Measurements from ENCODE around the gene LYRM4.

The LYRM4 gene

GRCh38 chr6:5110246-5110645 lies 150.5 kb downstream of the LYRM4 start:
- Histone ChIP-seq H3K9ac (ENCODE audit: low read length in 2 of 2) (no peak overlapping the region), H3K4me1 (ENCODE audit: control insufficient read depth, insufficient read depth, low read length) (peaks cover 2% of the 10 kb centered on the region), H3K27me3 (ENCODE audit: control insufficient read depth in 1 of 2, insufficient read depth in 2 of 2, low read length in 2 of 2) (peaks cover 0 to 2% of the 10 kb centered on the region in 2 donors), H3K36me3 (ENCODE audit: control insufficient read depth in 2 of 2, insufficient read depth in 2 of 2, low read length in 2 of 2) (no peaks in the 10 kb centered on the region), H3K9me3 (ENCODE audit: control insufficient read depth in 2 of 2, low read length in 2 of 2) (no peaks in the 10 kb centered on the region), H3K4me3 (ENCODE audit: low read length in 2 of 2) (no peak overlapping the region), H3K27ac (ENCODE audit: low read length) (no peak overlapping the region)

DNA sequence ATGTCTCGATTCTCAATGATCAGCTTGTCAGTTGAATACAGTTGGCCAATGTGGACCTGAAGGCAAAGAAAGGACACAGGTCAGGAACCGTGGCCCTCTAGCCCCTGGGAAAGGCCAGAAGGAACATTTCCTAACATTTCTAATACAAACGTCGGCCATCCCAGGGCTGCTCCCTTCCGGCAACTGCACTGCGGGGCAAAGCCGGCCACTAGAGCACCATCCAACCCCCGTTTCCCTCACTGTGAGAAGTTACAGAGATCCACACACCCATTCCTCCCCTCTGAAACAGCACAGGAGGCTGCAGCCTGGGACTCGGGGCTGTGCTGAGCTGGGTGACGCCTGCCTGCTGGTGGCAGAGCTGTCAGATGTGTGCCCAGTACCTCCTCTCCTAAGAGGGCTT lies 151.3 kb downstream of the LYRM4 start:
- H3K4me1 ChIP-seq (ENCODE audit: control insufficient read depth, insufficient read depth, low read length) = peaks cover 2% of the 10 kb centered on the region
- H3K9ac ChIP-seq (ENCODE audit: low read length in 2 of 2) = no peak overlapping the region
- peaks cover 0 to 2% of the 10 kb centered on the region in 2 donors for H3K27me3 ChIP-seq (ENCODE audit: control insufficient read depth in 1 of 2, insufficient read depth in 2 of 2, low read length in 2 of 2)
- no peaks in the 10 kb centered on the region for H3K9me3 ChIP-seq (ENCODE audit: control insufficient read depth in 2 of 2, low read length in 2 of 2)
- no peak overlapping the region for H3K27ac ChIP-seq (ENCODE audit: low read length)
- H3K4me3 ChIP-seq (ENCODE audit: low read length in 2 of 2) = no peak overlapping the region
- no peaks in the 10 kb centered on the region for H3K36me3 ChIP-seq (ENCODE audit: control insufficient read depth in 2 of 2, insufficient read depth in 2 of 2, low read length in 2 of 2)

- Histone ChIP-seq H3K27ac (ENCODE audit: low read length) (no peak overlapping the region), H3K27me3 (ENCODE audit: control insufficient read depth in 1 of 2, insufficient read depth in 2 of 2, low read length in 2 of 2) (peaks cover 0 to 2% of the 10 kb centered on the region in 2 donors), H3K36me3 (ENCODE audit: control insufficient read depth in 2 of 2, insufficient read depth in 2 of 2, low read length in 2 of 2) (no peaks in the 10 kb centered on the region), H3K4me1 (ENCODE audit: control insufficient read depth, insufficient read depth, low read length) (peaks cover under 1% of the 10 kb centered on the region), H3K4me3 (ENCODE audit: low read length in 2 of 2) (no peak overlapping the region), H3K9ac (ENCODE audit: low read length in 2 of 2) (no peak overlapping the region), H3K9me3 (ENCODE audit: control insufficient read depth in 2 of 2, low read length in 2 of 2) (no peaks in the 10 kb centered on the region)
Measured at GRCh38 chr6:5108536-5109150, 152.1 kb downstream of the LYRM4 start.

DNA sequence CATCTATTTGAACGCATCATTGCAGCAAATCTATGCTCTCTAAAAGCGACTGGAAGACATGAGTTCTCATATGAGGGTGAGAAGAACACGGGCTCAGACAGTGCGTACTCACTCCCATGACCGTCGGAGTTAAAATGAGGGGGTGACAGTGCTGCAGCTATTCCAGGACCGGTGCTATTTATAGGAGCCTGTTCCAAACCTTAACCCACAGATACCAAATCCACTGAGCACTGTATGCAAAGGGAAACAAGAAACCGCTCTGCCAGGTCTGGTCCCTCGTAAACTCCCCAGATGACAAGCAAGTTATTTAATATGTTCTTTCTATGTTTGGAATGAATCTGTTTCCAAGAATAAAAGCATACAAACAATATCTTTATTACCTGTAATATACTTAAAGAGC lies 152.7 kb downstream of the LYRM4 start:
- Histone ChIP-seq H3K4me3 (ENCODE audit: low read length in 2 of 2) (no peak overlapping the region), H3K36me3 (ENCODE audit: control insufficient read depth in 2 of 2, insufficient read depth in 2 of 2, low read length in 2 of 2) (no peaks in the 10 kb centered on the region), H3K4me1 (ENCODE audit: control insufficient read depth, insufficient read depth, low read length) (no peaks in the 10 kb centered on the region), H3K9me3 (ENCODE audit: control insufficient read depth in 2 of 2, low read length in 2 of 2) (no peaks in the 10 kb centered on the region), H3K27ac (ENCODE audit: low read length) (no peak overlapping the region), H3K27me3 (ENCODE audit: control insufficient read depth in 1 of 2, insufficient read depth in 2 of 2, low read length in 2 of 2) (peaks cover 0 to 2% of the 10 kb centered on the region in 2 donors), H3K9ac (ENCODE audit: low read length in 2 of 2) (no peak overlapping the region)

- Histone ChIP-seq H3K9ac (ENCODE audit: low read length in 2 of 2) (no peak overlapping the region), H3K27me3 (ENCODE audit: control insufficient read depth in 1 of 2, insufficient read depth in 2 of 2, low read length in 2 of 2) (peaks cover 0 to 2% of the 10 kb centered on the region in 2 donors), H3K9me3 (ENCODE audit: control insufficient read depth in 2 of 2, low read length in 2 of 2) (no peaks in the 10 kb centered on the region), H3K36me3 (ENCODE audit: control insufficient read depth in 2 of 2, insufficient read depth in 2 of 2, low read length in 2 of 2) (no peaks in the 10 kb centered on the region), H3K27ac (ENCODE audit: low read length) (no peak overlapping the region), H3K4me3 (ENCODE audit: low read length in 2 of 2) (no peak overlapping the region), H3K4me1 (ENCODE audit: control insufficient read depth, insufficient read depth, low read length) (no peaks in the 10 kb centered on the region)
Measured at GRCh38 chr6:5107341-5107740, 153.4 kb downstream of the LYRM4 start.

DNA sequence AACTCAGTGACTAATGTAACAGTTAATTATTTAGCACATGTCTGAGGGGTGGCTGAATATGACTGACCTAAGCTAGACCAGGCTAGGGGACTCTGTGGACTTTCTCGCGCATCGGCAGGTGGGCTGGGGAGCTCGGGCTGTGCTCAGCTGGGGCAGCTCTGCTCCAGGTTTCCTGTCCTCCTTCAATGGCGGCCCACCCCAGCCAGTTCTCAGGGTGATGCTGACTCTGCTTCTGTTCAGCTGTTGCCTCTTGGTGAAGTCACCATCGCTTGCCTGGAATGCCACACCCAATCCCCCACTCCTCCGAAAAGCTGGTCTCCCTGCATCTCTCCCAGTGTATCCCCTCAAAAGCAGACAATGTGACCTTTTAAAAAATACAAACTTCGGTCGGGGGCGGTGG lies 155.6 kb downstream of the LYRM4 start:
- Histone ChIP-seq H3K27ac (ENCODE audit: low read length) (no peak overlapping the region), H3K27me3 (ENCODE audit: control insufficient read depth in 1 of 2, insufficient read depth in 2 of 2, low read length in 2 of 2) (no peaks in the 10 kb centered on the region), H3K4me3 (ENCODE audit: low read length in 2 of 2) (no peak overlapping the region), H3K9ac (ENCODE audit: low read length in 2 of 2) (no peak overlapping the region), H3K4me1 (ENCODE audit: control insufficient read depth, insufficient read depth, low read length) (no peaks in the 10 kb centered on the region), H3K9me3 (ENCODE audit: control insufficient read depth in 2 of 2, low read length in 2 of 2) (no peaks in the 10 kb centered on the region), H3K36me3 (ENCODE audit: control insufficient read depth in 2 of 2, insufficient read depth in 2 of 2, low read length in 2 of 2) (no peaks in the 10 kb centered on the region)

- H3K36me3 ChIP-seq (ENCODE audit: control insufficient read depth in 2 of 2, insufficient read depth in 2 of 2, low read length in 2 of 2) = no peaks in the 10 kb centered on the region
- H3K9ac ChIP-seq (ENCODE audit: low read length in 2 of 2) = no peak overlapping the region
- no peak overlapping the region for H3K4me3 ChIP-seq (ENCODE audit: low read length in 2 of 2)
- no peaks in the 10 kb centered on the region for H3K4me1 ChIP-seq (ENCODE audit: control insufficient read depth, insufficient read depth, low read length)
- H3K27me3 ChIP-seq (ENCODE audit: control insufficient read depth in 1 of 2, insufficient read depth in 2 of 2, low read length in 2 of 2) = no peaks in the 10 kb centered on the region
- H3K27ac ChIP-seq (ENCODE audit: low read length) = no peak overlapping the region
- H3K9me3 ChIP-seq (ENCODE audit: control insufficient read depth in 2 of 2, low read length in 2 of 2) = no peaks in the 10 kb centered on the region
Measured at GRCh38 chr6:5104667-5105066, 156.1 kb downstream of the LYRM4 start.

GRCh38 chr6:5103250-5103649 lies 157.5 kb downstream of the LYRM4 start:
- Histone ChIP-seq H3K4me1 (ENCODE audit: control insufficient read depth, insufficient read depth, low read length) (no peaks in the 10 kb centered on the region), H3K36me3 (ENCODE audit: control insufficient read depth in 2 of 2, insufficient read depth in 2 of 2, low read length in 2 of 2) (no peaks in the 10 kb centered on the region), H3K4me3 (ENCODE audit: low read length in 2 of 2) (no peak overlapping the region), H3K27me3 (ENCODE audit: control insufficient read depth in 1 of 2, insufficient read depth in 2 of 2, low read length in 2 of 2) (no peaks in the 10 kb centered on the region), H3K27ac (ENCODE audit: low read length) (no peak overlapping the region), H3K9ac (ENCODE audit: low read length in 2 of 2) (no peak overlapping the region), H3K9me3 (ENCODE audit: control insufficient read depth in 2 of 2, low read length in 2 of 2) (no peaks in the 10 kb centered on the region)

DNA sequence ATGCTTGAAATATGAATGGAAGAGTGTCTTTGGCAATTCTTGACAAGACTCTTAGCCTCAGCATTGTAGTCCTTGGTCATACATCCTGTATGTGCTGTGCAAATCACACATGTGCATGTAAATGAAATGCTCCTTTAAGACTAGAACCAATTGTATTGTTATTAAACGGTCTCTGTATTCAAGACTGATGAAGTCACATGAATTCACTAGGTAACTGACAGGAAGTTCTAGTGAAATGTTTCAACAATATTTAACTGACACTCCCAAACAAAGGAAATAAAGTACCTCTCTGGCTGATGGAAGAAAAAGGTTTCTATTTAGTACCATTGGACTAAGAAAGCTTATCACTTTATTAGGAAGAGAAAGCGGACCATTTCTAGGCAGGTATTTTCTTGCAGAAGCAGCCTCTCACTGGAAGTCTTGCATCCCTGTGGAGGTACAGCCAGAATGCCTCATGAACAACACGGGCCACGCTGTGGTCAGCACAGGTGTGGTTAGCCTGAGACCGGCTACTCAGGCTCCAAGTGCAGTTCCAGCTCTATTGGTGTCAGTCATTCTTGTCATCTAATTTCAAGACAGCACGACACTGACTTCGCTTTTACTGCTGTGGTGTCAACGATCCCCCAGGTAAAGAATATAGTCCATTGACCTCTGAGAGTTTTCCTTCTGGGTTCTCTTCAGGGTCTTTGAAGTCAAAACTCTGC lies 158.3 kb downstream of the LYRM4 start:
- Histone ChIP-seq H3K4me3 (ENCODE audit: low read length in 2 of 2) (no peak overlapping the region), H3K36me3 (ENCODE audit: control insufficient read depth in 2 of 2, insufficient read depth in 2 of 2, low read length in 2 of 2) (no peaks in the 10 kb centered on the region), H3K4me1 (ENCODE audit: control insufficient read depth, insufficient read depth, low read length) (no peaks in the 10 kb centered on the region), H3K9me3 (ENCODE audit: control insufficient read depth in 2 of 2, low read length in 2 of 2) (no peaks in the 10 kb centered on the region), H3K27me3 (ENCODE audit: control insufficient read depth in 1 of 2, insufficient read depth in 2 of 2, low read length in 2 of 2) (no peaks in the 10 kb centered on the region), H3K27ac (ENCODE audit: low read length) (no peak overlapping the region), H3K9ac (ENCODE audit: low read length in 2 of 2) (no peak overlapping the region)

DNA sequence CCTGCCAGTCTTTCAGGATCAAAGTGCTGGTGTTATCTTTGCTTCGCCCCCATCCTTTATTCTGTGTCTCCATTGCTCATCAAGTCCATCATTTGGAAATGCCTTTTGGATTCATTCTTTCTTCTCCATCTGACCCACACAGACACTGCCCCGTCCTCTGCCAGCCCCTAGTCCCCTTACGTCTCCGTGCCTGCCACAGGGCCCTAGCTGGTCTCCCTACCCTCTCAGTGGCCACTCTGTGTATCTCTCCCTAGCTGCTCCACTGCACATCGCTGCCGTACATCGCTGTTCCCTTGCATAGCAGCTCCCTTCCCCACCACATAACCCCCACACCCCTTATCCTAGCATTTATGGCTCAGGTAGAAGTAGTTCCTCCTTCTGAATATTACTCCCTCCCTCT lies 159.9 kb downstream of the LYRM4 start:
- Histone ChIP-seq H3K9ac (ENCODE audit: low read length in 2 of 2) (no peak overlapping the region), H3K27ac (ENCODE audit: low read length) (no peak overlapping the region), H3K27me3 (ENCODE audit: control insufficient read depth in 1 of 2, insufficient read depth in 2 of 2, low read length in 2 of 2) (no peaks in the 10 kb centered on the region), H3K4me3 (ENCODE audit: low read length in 2 of 2) (no peak overlapping the region), H3K36me3 (ENCODE audit: control insufficient read depth in 2 of 2, insufficient read depth in 2 of 2, low read length in 2 of 2) (no peaks in the 10 kb centered on the region), H3K9me3 (ENCODE audit: control insufficient read depth in 2 of 2, low read length in 2 of 2) (no peaks in the 10 kb centered on the region), H3K4me1 (ENCODE audit: control insufficient read depth, insufficient read depth, low read length) (no peaks in the 10 kb centered on the region)

- Histone ChIP-seq H3K36me3 (ENCODE audit: control insufficient read depth in 2 of 2, insufficient read depth in 2 of 2, low read length in 2 of 2) (no peaks in the 10 kb centered on the region), H3K4me3 (ENCODE audit: low read length in 2 of 2) (no peak overlapping the region), H3K27ac (ENCODE audit: low read length) (no peak overlapping the region)
Measured at GRCh38 chr6:5099537-5099936, 161.2 kb downstream of the LYRM4 start.

More at GRCh38 chr6:5099537-5099936, 161.2 kb downstream of the LYRM4 start:
- H3K27me3 ChIP-seq (ENCODE audit: control insufficient read depth in 1 of 2, insufficient read depth in 2 of 2, low read length in 2 of 2) = no peaks in the 10 kb centered on the region
- no peaks in the 10 kb centered on the region for H3K9me3 ChIP-seq (ENCODE audit: control insufficient read depth in 2 of 2, low read length in 2 of 2)
- H3K9ac ChIP-seq (ENCODE audit: low read length in 2 of 2) = no peak overlapping the region
- H3K4me1 ChIP-seq (ENCODE audit: control insufficient read depth, insufficient read depth, low read length) = no peaks in the 10 kb centered on the region

Data from stomach smooth muscle (tissue), 2 donors.